Measurements from ENCODE around the gene ABHD17A. TPM values are rescaled to one million over a fixed set of nuclear protein-coding genes. Genes with fewer than 3 reads are reported as not detected.

The ABHD17A gene
- total and polyA plus RNA-seq, 5 donors: 64.4 to 96.0 (median 70.8) TPM

DNA sequence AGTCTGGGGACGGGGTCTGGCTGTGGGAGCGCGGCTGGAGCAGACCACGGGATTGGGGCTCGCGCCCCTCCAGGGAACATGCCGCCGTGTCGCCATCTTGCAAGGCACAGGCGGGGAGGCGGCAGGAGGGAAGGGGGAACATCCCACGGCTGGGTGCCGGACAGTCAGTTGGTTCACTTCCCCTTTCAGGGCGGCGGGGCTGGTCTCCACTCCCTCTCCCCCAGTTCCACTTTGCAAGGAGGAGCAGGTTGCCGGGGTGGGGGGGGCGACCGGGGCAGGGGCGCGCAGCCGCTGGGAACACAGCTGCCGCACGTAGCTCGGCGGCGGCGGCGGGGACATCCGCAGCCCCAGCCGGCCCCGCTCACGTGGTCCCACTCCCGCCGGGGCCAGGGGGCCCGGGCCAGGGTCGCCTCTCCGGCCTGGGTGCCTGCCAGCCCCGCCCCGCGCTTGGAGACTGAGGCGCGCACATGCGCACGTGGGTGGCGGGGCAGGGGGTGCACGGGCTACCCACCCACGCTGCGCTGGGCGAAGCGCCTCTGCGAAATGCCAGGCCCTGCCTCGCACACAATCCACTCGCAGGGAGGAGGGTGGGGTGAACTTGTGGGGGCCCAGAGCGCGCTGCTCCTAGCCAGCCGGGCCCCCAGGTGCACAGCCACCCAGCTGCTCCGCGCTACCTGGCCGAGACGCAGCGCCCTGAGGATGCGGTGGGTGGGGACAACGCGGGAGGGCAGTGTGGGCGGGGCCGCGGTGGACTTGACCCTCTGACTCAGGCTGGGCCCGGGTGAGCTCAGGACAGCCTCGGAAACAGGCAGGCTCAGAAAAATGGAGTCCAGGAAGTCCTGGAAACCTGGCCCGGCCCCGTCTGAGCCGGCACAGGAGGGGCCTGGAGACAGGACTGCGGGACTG is 28.3 kb downstream of the ABHD17A start:
- WGBS: 2% methylated on average over 68 of the region's 73 CpGs
- Histone ChIP-seq H3K27ac (ENCODE audit: low read length) (peak overlapping the region; percentile 73), H3K9me3 (ENCODE audit: control insufficient read depth, low read length) (no peaks in the 10 kb centered on the region), H3K4me1 (ENCODE audit: control insufficient read depth, insufficient read depth, low read length) (peaks cover 11% of the 10 kb centered on the region), H3K4me3 (ENCODE audit: low read length) (peak overlapping the region; percentile 37), H3K27me3 (ENCODE audit: control insufficient read depth, insufficient read depth) (no peaks in the 10 kb centered on the region)
- ATAC-seq (peak; percentile 40 to 60), DNase-seq (peak; percentile 89 to 93 (median 93))
- intact Hi-C loops (cut with DNase I): no loop called here

DNA sequence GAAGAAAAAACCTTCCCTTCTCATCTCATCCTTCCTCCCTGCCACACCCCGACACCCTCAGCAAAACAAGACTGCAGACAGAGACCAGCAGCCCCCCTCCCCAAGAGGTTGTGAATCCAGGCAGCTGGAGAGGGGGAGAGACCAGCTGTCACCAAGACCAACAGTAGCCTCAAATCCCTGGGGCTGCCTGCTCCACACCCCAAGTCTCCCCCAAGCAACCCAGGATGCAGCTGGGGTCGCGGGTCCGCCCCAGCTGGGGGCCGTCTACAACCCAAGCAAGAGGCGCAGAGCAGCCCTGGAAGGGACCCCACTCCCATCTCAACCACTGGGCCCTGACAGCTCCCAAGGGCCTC is 29.0 kb downstream of the ABHD17A start:
- intact Hi-C loops (cut with DNase I): no loop called here
- no peak for DNase-seq
- ATAC-seq: no peak
- H3K4me3 ChIP-seq (ENCODE audit: low read length): peak overlapping the region; percentile 37
- no peaks in the 10 kb centered on the region for H3K27me3 ChIP-seq (ENCODE audit: control insufficient read depth, insufficient read depth)
- peaks cover 8% of the 10 kb centered on the region for H3K4me1 ChIP-seq (ENCODE audit: control insufficient read depth, insufficient read depth, low read length)
- no peaks in the 10 kb centered on the region for H3K9me3 ChIP-seq (ENCODE audit: control insufficient read depth, low read length)
- WGBS: 40% methylated on average over 6 of the region's 6 CpGs
- peak overlapping the region; percentile 73 for H3K27ac ChIP-seq (ENCODE audit: low read length)

DNA sequence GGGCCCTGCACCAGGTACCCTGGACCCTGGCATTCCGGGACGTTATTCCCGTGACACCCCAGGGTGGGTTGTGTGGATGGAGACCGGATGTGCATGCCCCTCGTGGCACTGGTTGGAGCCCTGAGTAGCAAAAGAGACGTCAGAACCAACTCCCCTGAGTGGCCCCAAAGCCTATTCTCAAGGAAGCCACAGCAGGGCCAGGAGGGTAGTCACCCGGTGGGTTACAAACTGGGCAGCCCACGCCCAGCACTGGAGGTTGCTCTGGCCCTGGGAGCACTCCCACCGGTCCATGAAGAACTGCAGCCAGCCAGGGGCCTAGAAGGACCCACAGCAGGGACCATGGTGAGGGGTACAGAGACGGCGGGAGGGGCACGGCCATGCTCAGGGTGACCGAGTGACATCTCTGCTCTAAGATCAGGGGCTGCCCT is 29.5 kb downstream of the ABHD17A start:
- intact Hi-C loops (cut with DNase I): no loop called here
- Histone ChIP-seq H3K4me1 (ENCODE audit: control insufficient read depth, insufficient read depth, low read length) (peaks cover 6% of the 10 kb centered on the region), H3K27ac (ENCODE audit: low read length) (peak overlapping the region; percentile 73), H3K9me3 (ENCODE audit: control insufficient read depth, low read length) (no peaks in the 10 kb centered on the region), H3K4me3 (ENCODE audit: low read length) (peak overlapping the region; percentile 4), H3K27me3 (ENCODE audit: control insufficient read depth, insufficient read depth) (no peaks in the 10 kb centered on the region)
- 37% methylated on average over 13 of the region's 13 CpGs for WGBS
- ATAC-seq (peak in 1 of 2 donors; percentile 0), DNase-seq (peak in 1 of 3 donors; percentile 74)

DNA sequence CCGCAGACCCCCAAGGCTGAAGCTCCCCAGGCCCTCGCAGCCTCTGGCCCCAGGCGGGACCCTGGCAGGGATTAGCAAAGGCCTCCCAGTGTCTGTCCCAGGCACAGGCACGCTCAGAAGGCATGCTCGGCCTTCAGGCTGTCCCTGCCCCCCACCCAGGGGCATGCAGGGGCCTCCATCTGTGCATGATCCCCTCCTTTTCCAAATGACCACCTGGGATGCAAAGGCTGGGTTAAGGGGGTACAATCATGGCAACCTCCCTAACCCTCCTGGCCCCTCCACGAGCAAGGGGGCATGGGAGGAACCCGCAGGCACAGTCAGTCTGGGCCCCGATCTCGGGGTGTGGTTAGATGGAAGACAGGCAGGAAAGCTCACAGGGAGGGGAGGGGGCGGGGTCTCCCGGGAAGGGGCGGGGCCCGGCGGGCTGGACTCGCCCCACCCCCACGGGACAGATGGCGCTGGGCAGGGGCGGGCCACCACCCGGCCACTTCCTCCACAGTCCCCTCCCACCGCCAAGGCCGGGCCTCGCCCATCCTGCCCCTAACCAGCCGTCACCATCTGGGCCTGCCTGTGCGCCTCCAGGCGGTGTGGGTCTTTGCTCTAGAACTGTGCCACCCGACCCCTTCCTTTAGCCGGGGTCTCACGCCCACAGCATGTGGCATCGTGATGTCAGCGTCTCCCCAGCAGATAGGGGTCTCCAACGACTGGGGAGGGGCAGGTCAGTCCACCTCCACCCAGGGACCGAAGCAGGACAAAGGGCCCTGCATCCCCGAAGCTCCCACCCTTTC is 30.1 kb downstream of the ABHD17A start:
- H3K4me1 ChIP-seq (ENCODE audit: control insufficient read depth, insufficient read depth, low read length): peaks cover 2% of the 10 kb centered on the region
- H3K27ac ChIP-seq (ENCODE audit: low read length): peak overlapping the region; percentile 74
- 16% methylated on average over 33 of the region's 33 CpGs for WGBS
- H3K27me3 ChIP-seq (ENCODE audit: control insufficient read depth, insufficient read depth): no peaks in the 10 kb centered on the region
- peak; percentile 84 to 85 for ATAC-seq
- no peaks in the 10 kb centered on the region for H3K9me3 ChIP-seq (ENCODE audit: control insufficient read depth, low read length)
- peak overlapping the region; percentile 4 for H3K4me3 ChIP-seq (ENCODE audit: low read length)
- DNase-seq: peak; percentile 93 to 97 (median 97)
- intact Hi-C loops (cut with DNase I): no loop called here

DNA sequence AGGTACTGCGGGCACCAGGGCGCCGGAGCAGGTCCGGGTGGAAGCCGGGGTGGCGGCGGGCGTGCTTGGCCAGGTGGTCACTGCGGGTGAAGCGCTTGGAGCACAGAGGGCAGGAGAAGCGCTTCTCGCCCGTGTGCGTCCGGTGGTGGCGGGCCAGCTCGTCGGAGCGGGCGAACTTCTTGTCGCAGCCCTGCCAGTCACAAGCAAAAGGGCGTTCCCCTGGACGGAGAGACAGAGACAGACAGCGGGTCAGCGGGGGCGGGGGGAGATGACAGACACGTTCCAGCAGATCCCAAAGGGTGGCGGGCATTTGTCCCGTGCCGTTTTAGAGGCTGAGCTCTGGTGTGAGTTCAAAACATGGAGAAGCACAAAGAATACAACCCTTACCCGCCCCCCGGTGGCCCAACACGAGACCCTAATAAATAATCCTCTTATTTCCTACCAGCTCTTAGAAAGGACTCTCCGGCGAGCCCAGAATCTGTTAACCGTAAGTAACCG is 30.7 kb downstream of the ABHD17A start:
- H3K27ac ChIP-seq (ENCODE audit: low read length): peak overlapping the region; percentile 74

DNA sequence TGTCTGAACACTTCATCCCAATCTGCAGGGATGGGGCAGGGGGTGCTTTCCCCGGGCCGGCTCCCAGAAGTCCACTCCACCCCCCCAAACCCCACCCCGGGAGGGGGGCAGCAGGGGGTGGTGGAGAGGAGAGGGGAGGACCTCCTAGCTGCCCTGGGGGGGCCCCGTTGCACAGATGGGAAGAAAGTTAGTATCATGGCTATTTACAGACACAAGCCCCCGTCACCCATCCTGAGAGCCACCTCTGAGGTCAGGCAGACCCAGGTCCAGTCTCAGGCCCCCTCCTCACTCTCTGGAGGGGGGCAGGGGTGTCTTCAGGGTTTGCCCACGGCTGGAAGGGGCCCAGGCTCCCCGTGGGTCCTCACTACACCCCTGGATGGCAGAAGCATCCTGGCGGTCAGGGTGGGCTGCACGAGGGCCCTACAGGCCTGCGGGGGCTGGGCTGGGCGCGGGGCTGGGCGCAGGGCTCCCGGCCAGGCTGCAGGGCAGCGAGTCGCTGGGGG is 31.2 kb downstream of the ABHD17A start:
- WGBS: 71% methylated on average over 16 of the region's 16 CpGs
- H3K9me3 ChIP-seq (ENCODE audit: control insufficient read depth, low read length): no peaks in the 10 kb centered on the region
- H3K4me3 ChIP-seq (ENCODE audit: low read length): no peak overlapping the region
- peak in 1 of 3 donors; percentile 72 for DNase-seq
- intact Hi-C loops (cut with DNase I): no loop called here
- H3K27ac ChIP-seq (ENCODE audit: low read length): no peak overlapping the region
- H3K27me3 ChIP-seq (ENCODE audit: control insufficient read depth, insufficient read depth): no peaks in the 10 kb centered on the region
- no peak for ATAC-seq
- no peaks in the 10 kb centered on the region for H3K4me1 ChIP-seq (ENCODE audit: control insufficient read depth, insufficient read depth, low read length)

More for the DNA sequence above, 30.7 kb downstream of the ABHD17A start:
- 68% methylated on average over 37 of the region's 37 CpGs for WGBS
- no peaks in the 10 kb centered on the region for H3K9me3 ChIP-seq (ENCODE audit: control insufficient read depth, low read length)
- ATAC-seq (no peak), DNase-seq (peak; percentile 56 to 84 (median 83))
- no peaks in the 10 kb centered on the region for H3K4me1 ChIP-seq (ENCODE audit: control insufficient read depth, insufficient read depth, low read length)
- H3K27me3 ChIP-seq (ENCODE audit: control insufficient read depth, insufficient read depth): no peaks in the 10 kb centered on the region
- intact Hi-C loops (cut with DNase I): no loop called here
- no peak overlapping the region for H3K4me3 ChIP-seq (ENCODE audit: low read length)

DNA sequence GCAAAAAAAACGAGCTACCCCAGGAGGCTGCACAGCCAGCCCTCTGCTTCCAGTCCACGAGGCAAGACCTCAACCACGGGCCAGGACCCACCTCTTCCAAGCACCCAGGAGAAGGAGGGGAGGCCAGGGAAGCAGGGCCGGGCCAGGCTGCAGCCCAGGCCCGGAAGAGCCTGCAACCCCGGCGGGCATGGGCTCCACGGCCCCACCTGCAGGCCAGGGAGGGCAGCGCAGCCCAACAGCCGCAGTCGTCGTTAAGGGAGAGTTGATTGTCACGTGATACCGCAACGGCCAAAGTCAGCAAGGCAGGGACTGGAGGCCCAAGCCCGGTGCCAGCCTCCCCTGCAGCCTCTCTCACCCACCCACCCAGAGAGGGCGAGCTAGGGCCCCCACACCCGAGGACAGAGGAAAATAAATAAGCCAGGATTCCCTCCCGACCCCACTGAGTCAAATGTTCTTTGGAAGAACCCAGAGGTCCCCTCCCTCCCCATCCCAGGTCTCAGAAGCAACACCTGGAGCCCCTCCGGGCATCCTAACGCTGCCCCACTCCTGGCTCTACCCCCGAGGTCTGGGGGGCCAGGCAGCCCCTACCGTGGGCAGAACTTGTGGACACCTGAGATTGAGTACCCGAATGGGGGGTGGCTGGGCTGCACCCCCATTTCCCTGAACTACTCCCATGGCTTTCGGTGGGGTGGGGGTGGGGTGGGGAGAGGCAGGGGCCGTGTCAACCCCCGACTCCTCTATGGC is 31.8 kb downstream of the ABHD17A start:
- no peak overlapping the region for H3K27ac ChIP-seq (ENCODE audit: low read length)
- 41% methylated on average over 27 of the region's 27 CpGs for WGBS
- H3K27me3 ChIP-seq (ENCODE audit: control insufficient read depth, insufficient read depth): no peaks in the 10 kb centered on the region

DNA sequence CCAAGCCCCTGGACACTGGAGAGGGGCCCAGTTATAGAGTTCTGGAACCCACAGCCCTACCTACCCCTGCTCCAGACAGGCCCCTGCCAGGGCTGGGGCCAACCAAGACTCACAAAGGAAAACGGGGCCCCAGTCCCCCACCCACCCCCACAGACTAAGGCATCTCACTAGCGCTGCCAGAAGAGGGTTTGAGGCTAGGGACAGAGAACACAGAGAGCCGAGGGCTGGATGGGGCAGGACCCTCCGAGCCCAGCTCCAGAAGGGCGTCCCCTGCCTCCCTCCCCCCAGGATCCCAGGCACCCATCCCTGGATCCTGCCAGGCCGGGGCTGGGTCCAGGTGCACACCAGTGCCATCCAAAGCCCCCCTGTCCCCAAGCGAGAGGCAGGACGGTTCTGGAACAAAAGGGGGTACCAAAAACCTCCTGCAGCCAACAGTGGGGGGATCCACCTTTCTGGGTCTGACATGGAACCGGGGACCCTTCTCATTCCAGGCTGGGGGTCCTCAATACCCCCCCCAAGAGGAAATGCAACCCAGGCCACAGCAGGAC is 32.6 kb downstream of the ABHD17A start:
- DNase-seq: peak in 2 of 3 donors; percentile 57 to 67
- Histone ChIP-seq H3K27me3 (ENCODE audit: control insufficient read depth, insufficient read depth) (no peaks in the 10 kb centered on the region), H3K27ac (ENCODE audit: low read length) (no peak overlapping the region), H3K9me3 (ENCODE audit: control insufficient read depth, low read length) (no peaks in the 10 kb centered on the region), H3K4me3 (ENCODE audit: low read length) (no peak overlapping the region), H3K4me1 (ENCODE audit: control insufficient read depth, insufficient read depth, low read length) (no peaks in the 10 kb centered on the region)
- no peak for ATAC-seq
- 79% methylated on average over 9 of the region's 9 CpGs for WGBS
- intact Hi-C loops (cut with DNase I): no loop called here

More for the DNA sequence above, 31.8 kb downstream of the ABHD17A start:
- intact Hi-C loops (cut with DNase I): no loop called here
- H3K4me3 ChIP-seq (ENCODE audit: low read length): no peak overlapping the region
- DNase-seq (peak; percentile 74 to 92 (median 90)), ATAC-seq (peak; percentile 0 to 1)
- no peaks in the 10 kb centered on the region for H3K4me1 ChIP-seq (ENCODE audit: control insufficient read depth, insufficient read depth, low read length)
- H3K9me3 ChIP-seq (ENCODE audit: control insufficient read depth, low read length): no peaks in the 10 kb centered on the region

DNA sequence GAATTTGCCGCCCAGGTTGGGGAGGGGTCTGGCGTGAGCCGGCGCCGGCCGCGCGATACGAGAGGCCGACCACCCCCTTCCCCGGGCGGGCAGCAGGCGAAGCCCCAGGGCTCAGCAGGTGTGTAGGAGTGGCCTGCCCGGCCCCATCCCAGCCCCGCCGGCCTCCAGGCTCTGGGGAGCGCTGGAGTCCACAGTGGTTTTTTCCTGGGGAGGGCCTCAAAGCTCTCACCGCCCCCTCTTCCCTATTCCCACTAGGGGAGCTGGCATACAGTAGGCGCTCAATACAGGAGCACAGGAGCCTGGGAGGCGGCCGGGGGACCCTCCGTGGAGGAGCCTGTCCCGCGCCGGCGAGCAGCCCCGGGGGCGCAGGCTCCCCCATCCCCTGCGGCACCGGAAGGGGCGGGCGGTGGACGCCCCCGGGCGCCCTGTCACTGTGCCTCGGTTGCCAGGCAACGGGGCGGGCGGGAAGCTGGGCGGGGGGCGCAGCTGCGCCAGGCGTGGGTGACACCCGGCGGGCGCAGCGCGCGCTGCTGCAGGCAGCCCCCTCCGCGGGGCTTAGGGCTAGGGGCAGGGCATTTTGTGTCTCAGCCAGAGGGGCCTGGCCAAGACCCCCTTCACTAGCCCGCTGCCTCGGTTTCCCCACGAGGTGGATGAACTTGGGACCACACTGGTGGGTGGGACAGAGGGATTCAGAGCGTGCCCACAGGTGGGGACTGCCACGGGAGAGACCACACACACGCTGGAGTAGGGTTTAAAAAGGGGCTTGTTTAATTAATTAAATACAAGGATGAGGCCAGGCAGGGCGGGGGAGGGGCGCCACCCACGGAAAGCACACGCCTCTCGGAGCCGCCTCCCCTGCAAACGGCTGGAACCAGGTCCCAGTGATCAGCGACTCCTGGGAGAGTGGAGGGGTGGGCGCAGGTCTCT is 33.4 kb downstream of the ABHD17A start:
- WGBS: 27% methylated on average over 66 of the region's 66 CpGs
- intact Hi-C loops (cut with DNase I): no loop called here

More for the DNA sequence above, 33.4 kb downstream of the ABHD17A start:
- no peak for ATAC-seq
- no peak overlapping the region for H3K4me3 ChIP-seq (ENCODE audit: low read length)
- H3K27ac ChIP-seq (ENCODE audit: low read length): no peak overlapping the region
- H3K27me3 ChIP-seq (ENCODE audit: control insufficient read depth, insufficient read depth): no peaks in the 10 kb centered on the region
- peaks cover 3% of the 10 kb centered on the region for H3K4me1 ChIP-seq (ENCODE audit: control insufficient read depth, insufficient read depth, low read length)
- peak in 2 of 3 donors; percentile 61 to 80 for DNase-seq
- no peaks in the 10 kb centered on the region for H3K9me3 ChIP-seq (ENCODE audit: control insufficient read depth, low read length)
